K562 (cell line): ENCODE measurements around the gene ATXN7. TPM values are rescaled to one million over a fixed set of nuclear protein-coding genes. Genes with fewer than 3 reads are reported as not detected.

ENCODE experiments used
- BCLAF1 ChIP-seq, 2 experiments: fragments of 450-650 bp in 1 of 2; IDR thresholded peaks; 2 replicates each; pipeline ENCODE4 v1.6.1; 2011 to 2017; ENCODE audit warnings: low read depth in 2 of 2, antibody characterized with exemption in 1 of 2, borderline replicate concordance in 1 of 2, low read length in 1 of 2, mild to moderate bottlenecking in 1 of 2, mixed read lengths in 1 of 2; ENCODE audit not compliant: control insufficient read depth in 1 of 2
- CTCF ChIP-seq, 3 experiments: IDR thresholded peaks in 2 of 3; conservative IDR thresholded peaks in 1 of 3; 2 replicates each; pipeline ENCODE4 v1.5.1; 2011 to 2012; ENCODE audit warnings: low read length in 3 of 3, mild to moderate bottlenecking in 3 of 3, control low read depth in 2 of 3, improper control_type of control experiment in 1 of 3, inconsistent platforms in 1 of 3, low read depth in 1 of 3, mixed read lengths in 1 of 3, moderate library complexity in 1 of 3; ENCODE audit not compliant: insufficient read depth in 2 of 3
- REST ChIP-seq, 2 experiments: fragments of 450-650 bp; formaldehyde crosslinking in 1 of 2; IDR thresholded peaks; 2 replicates each; pipeline versions ENCODE4 v1.4.0 to v1.6.1; 2014 to 2020; ENCODE audit warnings: mild to moderate bottlenecking in 2 of 2, borderline replicate concordance in 1 of 2, low read depth in 1 of 2
- SMC3 ChIP-seq: conservative IDR thresholded peaks from 2 replicates; pipeline ENCODE4 v1.6.1; 2011; ENCODE audit warnings: low read depth, low read length, improper control_type of control experiment; ENCODE audit not compliant: insufficient read depth
- ZNF311 ChIP-seq: fragments of 250-450 bp; sonication (Bioruptor Pico); IDR thresholded peaks from 2 replicates; pipeline ENCODE4 v1.4.0; 2020; ENCODE audit warnings: mild to moderate bottlenecking, moderate library complexity
- polyA plus RNA-seq, 8 experiments: library from polyadenylated mRNA; depleted of rRNA in 4 of 8; stranded (reverse) in 5 of 8; unstranded in 3 of 8; fragments of >200 nt; fragmentation: Nextera tagmentation in 2 of 8; fragmentation: Illumina TruSeq in 1 of 8; extraction: Ambion mirVana in 2 of 8; extraction: Trizol in 1 of 8; gene quantifications; 2 replicates each; pipeline versions ENCODE4 v1.2.1 to v1.2.3, GENCODE V29; 2011 to 2014; ENCODE audit warnings: inconsistent platforms in 1 of 8, missing spikeins in 1 of 8
- total RNA-seq, 7 experiments: library from RNA; depleted of rRNA in 6 of 7; stranded (reverse); fragments of >200 nt in 6 of 7; fragmentation: Illumina TruSeq in 2 of 7; extraction: Trizol in 2 of 7; gene quantifications; 2 replicates each; pipeline versions ENCODE4 v1.2.1 to v1.2.3, GENCODE V29; 2011 to 2021; ENCODE audit warnings: low replicate concordance in 1 of 7

ATXN7 gene
- total and polyA plus RNA-seq, 9 of the 15 experiments (the other 6 are each of a cell fraction or from before 2014, with no cell fraction given): 0.41 to 9.2 (median 6.7) TPM

- TF ChIP-seq BCLAF1 (IDR thresholded peaks at IDR 0.05; ENCODE audit: borderline replicate concordance in 1 of 2, control insufficient read depth in 1 of 2, low read depth in 2 of 2, low read length in 1 of 2): peak in 1 of 2 experiments; percentile 39; a peak in 1 of 4 replicates
- TF ChIP-seq SMC3: peak; percentile 58
- TF ChIP-seq CTCF (IDR thresholded peaks at IDR 0.05 in 2 of 3, conservative IDR thresholded peaks at IDR 0.05 in 1 of 3; ENCODE audit: insufficient read depth in 2 of 3, low read depth in 1 of 3, low read length in 3 of 3): peak; percentile 63 to 70 (median 66)
- 0 out of 2 replicates have a peak, but pooled peaks have one; percentile 26 for TF ChIP-seq REST (IDR thresholded peaks at IDR 0.05; ENCODE audit: borderline replicate concordance)
- no peak for TF ChIP-seq REST (CRISPR knock-in tag; IDR thresholded peaks at IDR 0.05; ENCODE audit: low read depth)
- no peak for TF ChIP-seq ZNF311 (CRISPR knock-in tag)
- TF ChIP-seq, all 486 proteins: peak for 7
These were observed 130.0 kb downstream of the ATXN7 start (continued) for GRCh38 chr3:63993653-63994079.
